ENCODE data around the gene ACD.

Gene ACD

DNA sequence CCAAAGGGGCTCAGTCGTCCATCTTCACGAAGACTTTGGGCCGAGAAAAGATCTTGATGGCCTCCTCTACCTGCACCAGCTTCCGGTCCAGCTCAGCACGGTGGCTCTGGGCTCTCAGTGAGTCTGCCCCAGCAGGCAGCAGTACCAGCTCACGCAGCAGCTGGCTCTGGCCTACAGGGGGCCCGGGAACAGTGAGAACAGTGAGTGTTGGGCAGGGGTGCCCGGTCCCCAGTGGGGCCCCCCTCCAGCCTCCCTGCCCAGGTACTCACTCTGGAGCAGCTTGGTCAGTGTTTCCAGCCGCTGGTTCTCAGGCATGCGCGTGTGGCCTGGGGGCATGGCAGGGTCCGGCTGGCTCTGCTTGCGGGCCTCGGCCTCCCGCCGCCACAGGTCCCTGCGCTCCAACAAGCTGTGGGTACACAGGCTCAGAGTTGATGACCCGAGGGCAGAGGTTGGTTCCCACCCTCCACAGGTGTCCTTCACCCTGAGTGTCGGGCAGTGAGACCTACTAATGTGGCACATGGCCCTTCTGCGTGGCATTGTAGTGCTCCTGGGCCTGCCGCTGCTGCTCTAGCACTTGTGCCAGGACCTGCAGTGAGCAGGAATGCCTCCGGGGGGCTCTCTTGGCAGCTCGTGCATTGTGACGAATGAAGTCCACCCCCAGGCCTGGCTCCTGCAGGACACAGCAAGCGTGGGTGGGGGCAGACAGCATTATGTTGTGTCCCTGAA is 3.3 kb upstream of the ACD start:
- DNase-seq (ENCODE audit: extremely low spot score, insufficient read length, low read depth) (no peak), FAIRE-seq (no peak)

DNA sequence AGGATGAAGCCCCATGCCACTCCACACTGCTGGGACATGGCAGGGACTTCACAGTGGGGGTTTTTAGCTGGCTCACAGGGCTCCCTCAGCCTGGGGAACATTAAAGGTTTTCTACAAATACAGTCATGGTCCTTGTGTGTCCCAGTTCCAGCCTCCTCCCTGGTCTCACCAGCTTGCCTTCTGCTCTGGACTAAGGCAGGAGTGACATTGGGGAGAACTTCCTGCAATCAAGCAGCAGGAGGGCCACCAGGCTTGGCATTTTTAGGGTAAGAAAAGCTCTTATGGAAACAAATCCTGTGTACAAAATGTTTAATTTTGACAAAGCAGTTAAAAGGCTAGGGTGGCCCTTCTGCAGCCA is 2.6 kb upstream of the ACD start:
- FAIRE-seq = no peak
- no peak for DNase-seq (ENCODE audit: extremely low spot score, insufficient read length, low read depth)

DNA sequence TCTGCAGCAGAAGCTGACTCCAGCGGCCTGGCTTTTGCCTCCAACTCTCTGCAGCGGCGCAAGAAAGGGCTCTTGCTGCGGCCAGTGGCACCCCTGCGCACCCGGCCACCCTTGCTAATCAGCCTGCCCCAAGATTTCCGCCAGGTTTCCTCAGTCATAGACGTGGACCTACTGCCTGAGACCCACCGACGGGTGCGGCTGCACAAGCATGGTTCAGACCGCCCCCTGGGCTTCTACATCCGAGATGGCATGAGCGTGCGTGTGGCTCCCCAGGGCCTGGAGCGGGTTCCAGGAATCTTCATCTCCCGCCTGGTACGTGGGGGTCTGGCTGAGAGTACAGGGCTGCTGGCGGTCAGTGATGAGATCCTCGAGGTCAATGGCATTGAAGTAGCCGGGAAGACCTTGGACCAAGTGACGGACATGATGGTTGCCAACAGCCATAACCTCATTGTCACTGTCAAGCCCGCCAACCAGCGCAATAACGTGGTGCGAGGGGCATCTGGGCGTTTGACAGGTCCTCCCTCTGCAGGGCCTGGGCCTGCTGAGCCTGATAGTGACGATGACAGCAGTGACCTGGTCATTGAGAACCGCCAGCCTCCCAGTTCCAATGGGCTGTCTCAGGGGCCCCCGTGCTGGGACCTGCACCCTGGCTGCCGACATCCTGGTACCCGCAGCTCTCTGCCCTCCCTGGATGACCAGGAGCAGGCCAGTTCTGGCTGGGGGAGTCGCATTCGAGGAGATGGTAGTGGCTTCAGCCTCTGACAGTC is 2.0 kb upstream of the ACD start:
- FAIRE-seq = no peak
- no peak for DNase-seq (ENCODE audit: extremely low spot score, insufficient read length, low read depth)

DNA sequence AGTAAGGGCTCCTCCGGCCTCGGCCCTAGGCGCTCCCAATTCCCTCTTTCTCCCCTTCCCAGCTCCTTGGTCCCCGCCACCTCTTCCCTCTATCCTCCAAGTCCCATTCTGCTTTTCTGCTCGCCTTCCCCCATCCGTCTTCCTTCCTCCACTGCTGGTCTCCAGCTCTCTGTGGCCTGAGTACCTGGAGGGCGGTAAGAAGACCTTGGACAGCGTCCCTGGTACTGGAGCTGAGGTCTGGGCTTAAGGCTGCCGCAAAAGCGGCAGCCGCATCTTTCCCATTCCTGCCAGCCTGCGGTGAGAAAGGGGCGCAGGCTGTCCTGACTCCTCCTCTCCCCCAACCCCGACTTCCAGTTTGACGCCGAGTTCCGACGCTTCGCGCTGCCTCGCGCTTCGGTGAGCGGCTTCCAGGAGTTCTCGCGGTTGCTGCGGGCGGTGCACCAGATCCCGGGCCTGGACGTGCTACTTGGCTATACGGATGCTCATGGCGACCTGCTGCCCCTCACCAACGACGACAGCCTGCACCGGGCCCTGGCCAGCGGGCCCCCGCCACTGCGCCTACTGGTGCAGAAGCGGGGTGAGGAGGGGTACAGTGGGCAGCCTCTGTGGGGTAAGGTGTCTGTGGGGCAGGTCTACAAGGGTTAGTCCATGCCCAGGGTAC is 1.2 kb upstream of the ACD start:
- FAIRE-seq (no peak), DNase-seq (ENCODE audit: extremely low spot score, insufficient read length, low read depth) (no peak)

DNA sequence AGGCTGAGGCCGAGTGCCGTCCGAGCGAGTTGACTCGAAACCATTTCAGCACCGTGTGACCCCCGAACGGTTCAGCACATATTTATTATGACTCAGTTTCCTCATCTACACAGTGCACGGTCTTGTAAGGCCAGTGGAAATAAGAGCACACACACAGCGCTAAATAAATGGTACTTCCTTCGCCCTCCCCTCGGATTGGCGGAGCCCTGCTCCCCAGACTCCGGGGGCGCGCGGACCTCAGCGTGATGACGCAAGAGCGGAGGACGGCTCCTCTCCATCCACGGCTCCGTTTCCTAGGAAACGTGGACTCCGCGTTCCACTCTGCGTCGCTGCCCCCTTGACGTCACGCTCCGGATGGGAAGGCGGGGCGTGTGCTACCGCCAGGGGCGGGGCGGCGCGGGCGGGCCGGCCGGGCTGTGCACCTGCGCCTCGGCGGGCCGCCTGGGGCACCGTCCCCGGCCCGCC is 536 bp upstream of the ACD start, which contains the start of gene PARD6A:
Gene PARD6A, plus strand, starts transcription at position 397 of the 465 bp plus-strand sequence. CDS start 79 bp downstream, outside the sequence.
- DNase-seq (ENCODE audit: extremely low spot score, insufficient read length, low read depth) = peak; percentile 99
- peak; percentile 98 for FAIRE-seq

DNA sequence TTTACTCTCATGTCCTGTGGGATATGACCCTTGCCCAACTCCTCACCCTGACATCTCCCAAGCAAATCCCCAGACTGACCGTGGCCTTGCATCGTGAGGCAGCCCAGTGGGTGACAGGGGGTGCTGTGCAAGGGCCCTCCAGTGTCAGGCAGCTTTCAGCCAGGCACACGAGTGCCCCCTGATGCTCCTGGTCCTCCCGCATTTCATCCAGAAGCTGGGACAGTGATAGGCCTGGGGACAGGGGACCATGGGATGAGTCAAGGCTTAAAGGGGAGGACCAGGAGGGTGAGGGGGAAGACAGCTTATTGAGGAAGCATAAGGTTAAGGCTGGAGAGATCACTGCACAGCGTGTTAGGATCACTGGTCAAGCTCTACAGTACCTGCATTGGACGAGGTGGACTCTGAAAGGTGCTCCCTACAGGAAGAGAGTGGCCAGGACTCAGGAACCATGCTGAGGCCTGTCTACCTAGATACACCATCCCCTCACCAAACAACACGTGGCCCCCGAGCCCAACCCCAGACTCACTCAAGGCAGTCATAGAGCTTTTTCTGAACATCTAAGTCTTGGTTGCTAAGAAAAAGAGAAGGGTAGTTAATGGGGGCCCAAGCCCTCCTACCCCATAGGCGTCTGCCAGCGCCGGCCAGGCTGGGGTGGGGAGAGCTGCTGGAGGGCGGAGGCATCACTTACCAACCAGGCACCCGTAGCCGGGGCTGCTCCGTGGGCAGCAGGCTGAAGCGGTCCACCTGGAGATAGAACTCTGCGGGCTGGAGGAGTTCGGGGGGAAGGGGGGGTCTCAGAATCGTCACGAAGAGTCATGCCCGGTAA is 998 bp downstream of the ACD start:
- FAIRE-seq (no peak), DNase-seq (ENCODE audit: extremely low spot score, insufficient read length, low read depth) (no peak)

DNA sequence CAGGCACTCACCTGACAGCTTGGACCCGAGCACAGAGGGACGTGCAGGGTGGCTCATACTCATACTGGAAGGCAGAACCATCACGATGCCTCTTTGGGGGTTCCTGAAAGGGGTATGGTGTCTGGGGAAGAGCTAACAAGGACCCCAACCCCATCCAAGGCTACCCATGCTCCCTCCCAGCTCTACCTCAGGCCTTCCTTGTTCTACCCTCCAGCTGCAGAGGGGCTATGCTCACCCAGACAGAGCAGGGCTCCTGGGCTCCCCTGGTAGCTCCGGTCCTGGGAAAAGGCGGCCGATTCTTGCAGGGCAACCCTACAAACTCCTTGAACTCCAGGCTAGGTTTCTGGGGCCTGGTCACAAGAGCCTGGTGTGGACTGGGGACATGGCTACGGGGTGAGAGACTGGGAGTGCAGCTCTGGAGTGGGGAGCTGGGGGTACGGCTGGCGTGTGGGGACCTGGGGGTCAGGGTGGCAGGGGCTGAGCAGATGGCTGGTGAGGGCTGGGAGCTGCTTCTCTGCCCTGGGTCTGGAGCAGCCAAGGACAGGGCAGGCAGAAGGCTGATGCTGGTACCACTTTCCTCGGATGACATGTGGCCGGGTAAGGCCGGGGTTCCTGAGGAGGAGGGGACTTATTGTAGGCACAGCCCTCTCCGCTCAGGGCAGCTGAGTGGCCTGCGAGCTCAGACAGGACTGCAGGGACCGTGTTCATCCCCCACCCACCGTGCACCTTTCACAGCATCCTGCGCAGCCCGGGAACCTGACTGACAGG is 2.1 kb downstream of the ACD start:
- FAIRE-seq (no peak), DNase-seq (ENCODE audit: extremely low spot score, insufficient read length, low read depth) (no peak)

DNA sequence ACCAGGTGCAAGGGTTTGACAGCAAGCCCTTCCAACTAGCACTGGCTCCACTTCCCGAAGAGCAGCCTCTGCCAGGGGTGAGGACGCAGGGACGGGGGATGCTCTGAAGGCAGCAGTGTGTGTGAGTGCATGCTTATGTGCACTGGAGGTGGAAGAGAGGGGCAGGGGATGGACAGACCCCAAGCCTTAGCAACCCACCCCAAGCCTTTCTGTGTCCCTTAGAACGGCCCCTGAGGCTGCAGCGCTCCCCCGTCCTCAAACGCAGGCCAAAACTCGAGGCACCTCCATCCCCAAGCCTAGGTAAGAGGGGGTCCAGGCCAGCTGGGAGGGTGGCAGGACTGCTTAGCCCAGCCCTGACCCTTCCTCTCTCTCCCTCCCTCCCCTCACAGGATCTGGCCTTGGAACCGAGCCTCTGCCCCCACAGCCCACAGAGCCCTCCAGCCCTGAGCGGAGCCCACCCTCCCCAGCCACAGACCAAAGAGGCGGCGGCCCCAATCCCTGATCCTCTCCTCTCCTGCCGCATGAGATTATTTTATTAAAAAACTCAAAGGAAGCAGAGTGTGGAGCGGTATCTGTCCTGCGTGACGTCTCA is 2.9 kb downstream of the ACD start:
- no peak for DNase-seq (ENCODE audit: extremely low spot score, insufficient read length, low read depth)
- no peak for FAIRE-seq

DNA sequence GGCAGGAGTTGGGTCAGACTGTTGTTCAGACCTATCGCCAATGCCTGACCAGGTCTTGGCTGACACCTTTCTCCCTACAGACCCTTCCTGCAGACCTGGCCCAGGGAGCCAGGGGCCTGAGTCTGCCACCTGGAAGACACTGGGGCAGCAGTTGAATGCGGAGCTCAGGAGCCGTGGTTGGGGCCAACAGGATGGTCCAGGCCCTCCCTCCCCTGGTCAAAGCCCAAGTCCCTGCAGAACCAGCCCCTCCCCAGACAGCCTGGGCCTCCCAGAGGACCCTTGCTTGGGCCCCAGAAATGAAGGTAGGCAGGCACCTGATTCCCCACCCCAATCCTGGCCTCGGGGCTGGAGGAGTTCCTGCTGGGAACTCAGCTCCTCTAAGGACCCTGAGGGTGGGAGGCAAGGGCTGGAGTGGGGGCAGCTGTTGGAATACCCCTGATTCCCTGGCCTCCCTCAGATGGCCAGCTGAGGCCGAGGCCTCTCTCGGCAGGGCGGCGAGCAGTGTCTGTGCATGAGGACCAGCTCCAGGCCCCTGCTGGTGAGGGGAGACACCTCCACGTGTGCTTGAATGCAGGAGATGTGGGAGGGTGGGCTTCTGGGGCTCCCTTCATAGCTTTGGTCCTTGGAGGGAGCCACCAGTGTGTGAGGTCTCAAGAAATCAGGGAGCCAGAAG is 3.6 kb downstream of the ACD start:
- DNase-seq (ENCODE audit: extremely low spot score, insufficient read length, low read depth) (no peak), FAIRE-seq (no peak)

DNA sequence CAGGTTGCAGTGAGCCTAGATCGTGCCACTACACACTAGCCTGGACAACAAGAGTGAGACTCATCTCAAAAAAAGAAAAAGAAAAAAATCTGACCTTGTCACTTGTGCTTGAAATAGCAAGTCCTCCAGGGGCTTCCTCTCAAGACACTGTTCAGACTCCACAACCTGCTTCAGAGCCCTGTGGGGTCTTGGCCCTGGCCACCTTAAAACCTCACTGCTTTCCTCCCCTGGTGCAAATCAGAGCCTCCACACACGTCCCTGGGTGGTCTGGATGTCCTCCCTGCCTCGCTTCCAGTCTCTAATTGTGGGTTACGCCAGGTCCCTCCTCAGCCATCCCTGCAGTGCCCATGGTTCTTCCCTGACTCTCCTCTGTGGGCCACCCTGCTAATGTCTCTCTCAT is 4.7 kb downstream of the ACD start:
- no peak for DNase-seq (ENCODE audit: extremely low spot score, insufficient read length, low read depth)
- no peak for FAIRE-seq

DNA sequence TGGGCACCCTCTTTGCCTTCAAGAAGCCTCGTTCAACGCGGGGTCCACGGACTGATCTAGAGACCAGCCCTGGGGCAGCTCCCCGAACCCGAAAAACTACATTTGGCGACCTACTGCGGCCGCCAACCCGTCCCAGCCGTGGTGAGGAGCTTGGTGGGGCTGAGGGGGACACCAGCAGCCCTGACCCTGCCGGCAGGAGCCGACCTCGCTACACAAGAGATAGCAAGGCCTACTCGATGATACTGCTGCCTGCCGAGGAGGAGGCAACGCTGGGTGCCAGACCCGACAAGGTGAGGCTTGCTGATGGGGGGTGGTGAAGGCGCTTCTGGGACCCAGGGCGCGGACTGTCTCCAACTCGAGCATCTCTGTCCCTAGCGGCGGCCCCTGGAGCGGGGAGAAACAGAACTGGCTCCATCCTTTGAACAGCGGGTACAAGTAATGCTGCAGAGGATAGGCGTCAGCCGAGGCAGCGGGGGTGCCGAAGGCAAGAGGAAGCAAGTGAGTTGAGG is 5.6 kb downstream of the ACD start:
- DNase-seq (ENCODE audit: extremely low spot score, insufficient read length, low read depth) = no peak
- FAIRE-seq = no peak

DNA sequence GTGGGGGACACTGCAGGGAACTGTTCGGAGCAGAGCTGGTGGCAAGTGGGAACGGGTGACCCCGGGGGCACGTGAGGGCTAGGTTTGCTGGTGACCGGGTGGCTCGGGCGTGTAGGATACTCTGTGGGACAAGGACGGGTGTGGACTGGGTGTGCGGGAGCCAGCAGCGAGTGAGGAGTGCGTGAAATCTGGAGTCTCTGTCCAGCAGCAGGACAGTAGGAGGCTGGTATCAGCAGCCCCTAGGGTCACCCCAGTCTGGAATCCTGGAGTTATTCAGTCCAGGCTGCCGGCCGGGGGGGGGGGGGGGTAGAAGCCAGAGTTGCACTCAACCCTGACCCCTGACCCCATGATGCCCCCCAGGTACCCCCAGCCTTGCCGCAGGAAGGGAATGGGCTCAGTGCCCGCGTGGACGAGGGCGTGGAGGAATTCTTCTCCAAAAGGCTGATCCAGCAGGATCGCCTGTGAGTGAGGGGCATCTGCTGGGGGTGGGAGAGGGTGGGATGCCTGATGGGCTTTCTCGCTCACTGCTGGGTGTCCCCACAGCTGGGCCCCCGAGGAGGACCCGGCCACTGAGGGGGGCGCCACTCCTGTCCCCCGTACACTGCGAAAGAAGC is 6.2 kb downstream of the ACD start:
- DNase-seq (ENCODE audit: extremely low spot score, insufficient read length, low read depth) (no peak), FAIRE-seq (no peak)

DNA sequence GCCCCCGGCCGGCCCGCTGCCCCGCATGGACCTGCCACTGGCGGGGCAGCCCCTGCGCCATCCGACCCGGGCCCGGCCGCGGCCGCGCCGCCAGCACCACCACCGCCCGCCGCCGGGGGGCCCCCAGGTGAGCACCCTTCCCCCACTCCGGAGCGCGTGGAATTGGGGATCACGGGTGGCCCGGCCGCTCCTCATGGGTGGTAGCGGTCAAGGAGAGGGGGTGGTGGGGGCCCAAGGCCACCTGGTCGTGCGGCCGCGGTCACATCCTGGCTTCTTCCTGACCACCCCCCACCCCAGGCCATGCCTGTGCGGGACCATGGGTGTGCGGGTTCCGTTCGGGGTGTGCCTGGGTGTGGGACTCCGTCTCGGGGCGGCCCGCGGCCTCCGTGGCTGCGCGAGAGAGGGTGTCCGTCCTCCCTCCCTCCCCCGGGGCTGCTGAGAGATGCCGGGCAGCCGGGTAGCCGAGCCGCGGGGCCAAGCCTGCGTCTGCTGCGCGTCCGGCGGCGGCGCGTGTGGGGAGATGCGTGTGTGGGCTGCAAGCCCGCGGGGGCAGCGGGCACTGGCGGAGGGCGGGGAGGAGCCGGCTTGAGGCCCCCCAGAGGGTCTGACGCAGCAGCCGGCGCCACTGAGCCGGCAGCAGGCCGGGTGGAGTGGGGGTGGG is 6.8 kb downstream of the ACD start:
- DNase-seq (ENCODE audit: extremely low spot score, insufficient read length, low read depth) (no peak), FAIRE-seq (no peak)

DNA sequence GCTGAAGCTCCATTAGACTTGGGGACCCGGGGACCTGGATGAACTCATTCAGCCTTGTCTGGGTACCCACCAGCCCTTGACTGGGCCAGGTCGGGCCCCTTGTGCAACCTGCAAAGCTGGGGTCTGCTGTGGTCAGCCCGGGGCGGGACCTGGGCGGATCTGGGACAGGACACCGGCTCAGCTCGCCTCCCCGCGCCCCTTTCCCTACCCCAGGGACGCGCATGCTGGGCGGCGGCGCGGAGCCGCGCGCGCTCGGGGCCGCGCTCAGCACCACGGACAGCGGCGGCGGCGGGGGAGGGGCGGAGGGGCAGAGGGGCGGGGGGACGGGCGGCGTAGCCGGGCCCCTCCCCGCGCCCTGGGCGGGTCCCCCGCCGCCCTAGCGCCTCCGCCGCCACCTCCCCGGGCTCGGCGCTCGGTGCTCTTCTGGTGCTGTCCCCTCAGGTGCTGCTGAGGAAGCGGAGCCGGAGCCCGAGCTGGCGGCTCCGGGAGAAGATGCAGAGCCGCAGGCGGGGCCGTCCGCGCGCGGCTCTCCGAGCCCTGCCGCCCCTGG is 7.4 kb downstream of the ACD start:
- no peak for FAIRE-seq
- no peak for DNase-seq (ENCODE audit: extremely low spot score, insufficient read length, low read depth)

DNA sequence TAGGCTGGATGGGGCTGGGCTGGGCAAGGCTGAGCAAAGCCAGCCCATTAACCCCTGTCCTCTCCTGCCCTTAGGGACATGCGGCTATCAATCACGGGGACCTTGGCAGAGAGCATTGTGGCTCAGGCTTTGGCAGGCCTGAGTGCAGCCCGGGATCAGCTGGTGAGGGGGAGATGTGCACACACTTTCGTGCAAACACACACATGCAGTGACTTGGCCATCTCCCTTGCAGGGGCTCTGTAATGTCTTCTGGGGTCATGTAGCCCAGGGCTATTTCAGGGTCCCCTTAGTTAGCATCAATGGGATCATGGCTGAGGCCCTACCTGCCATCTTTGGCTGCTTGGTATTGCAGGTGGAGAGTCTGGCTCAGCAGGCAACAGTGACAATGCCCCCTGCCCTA is 8.2 kb downstream of the ACD start:
- DNase-seq (ENCODE audit: extremely low spot score, insufficient read length, low read depth) (no peak), FAIRE-seq (no peak)

DNA sequence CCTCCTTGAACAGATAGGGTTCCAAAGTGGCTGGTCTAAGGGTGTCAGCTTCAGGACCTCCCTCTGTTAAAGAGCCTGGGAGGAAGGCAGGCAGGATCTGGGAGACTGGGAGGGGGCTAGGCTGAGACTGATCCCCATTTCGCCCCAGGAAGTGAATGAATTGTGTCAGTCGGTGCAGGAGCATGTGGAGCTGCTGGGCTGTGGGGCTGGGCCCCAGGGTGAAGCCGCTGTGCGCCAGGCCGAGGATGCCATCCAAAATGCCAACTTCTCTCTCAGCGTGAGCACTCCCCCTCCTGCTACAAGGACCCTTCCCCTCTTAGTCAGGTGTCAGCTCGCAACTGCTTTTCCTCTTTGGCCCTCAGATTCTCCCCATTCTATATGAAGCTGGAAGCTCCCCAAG is 9.0 kb downstream of the ACD start:
- FAIRE-seq (no peak), DNase-seq (ENCODE audit: extremely low spot score, insufficient read length, low read depth) (no peak)

DNA sequence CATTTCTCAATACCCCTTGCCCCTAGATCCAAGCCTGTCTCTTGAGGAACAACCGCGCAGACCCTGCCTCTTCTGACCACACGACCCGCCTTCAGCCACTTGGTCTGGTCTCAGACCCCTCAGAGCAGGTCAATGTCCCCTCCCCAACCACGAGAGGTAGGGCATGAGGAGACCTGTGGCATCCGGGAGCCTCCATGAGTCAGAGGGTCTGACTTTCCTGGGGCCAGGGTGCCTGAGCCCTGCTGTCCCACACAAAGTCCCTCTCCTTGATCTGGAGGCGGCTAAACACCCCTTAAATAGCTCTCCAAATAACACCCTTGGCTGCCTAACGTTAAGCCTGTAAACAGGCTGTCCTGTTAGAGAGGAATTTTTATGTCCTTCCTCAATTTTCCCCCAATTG is 10.0 kb downstream of the ACD start:
- FAIRE-seq (no peak), DNase-seq (ENCODE audit: extremely low spot score, insufficient read length, low read depth) (no peak)
